HCT116 (cell line): ENCODE measurements around the gene RGL2.

Experiments
- ATF3 ChIP-seq: IDR thresholded peaks from 2 replicates; pipeline ENCODE4 v1.6.1; 2012
- CEBPB ChIP-seq: IDR thresholded peaks from 2 replicates; pipeline ENCODE4 v1.6.1; 2012; ENCODE audit warnings: low read depth
- CTCF ChIP-seq, 3 experiments: fragments of 200-600 bp in 1 of 3; sonication (generic) in 1 of 3; IDR thresholded peaks in 2 of 3; conservative IDR thresholded peaks in 1 of 3; 2 replicates each; pipeline ENCODE4 v1.5.1; 2012 to 2017; ENCODE audit warnings: low read depth in 2 of 3, low read length in 2 of 3, antibody characterized with exemption in 1 of 3, borderline replicate concordance in 1 of 3, control low read depth in 1 of 3, mild to moderate bottlenecking in 1 of 3, mixed read lengths in 1 of 3, mixed run types in 1 of 3, moderate library complexity in 1 of 3; ENCODE audit not compliant: insufficient read depth in 1 of 3
- EGR1 ChIP-seq: IDR thresholded peaks from 2 replicates; pipeline ENCODE4 v1.6.1; 2012; ENCODE audit warnings: low read depth
- EZH2 ChIP-seq: fragments of 200-600 bp; sonication (generic); IDR thresholded peaks from 2 replicates; pipeline ENCODE4 v1.6.1; 2017; ENCODE audit warnings: antibody characterized with exemption, mixed run types
- JUND ChIP-seq: IDR thresholded peaks from 2 replicates; pipeline ENCODE4 v1.6.1; 2012
- MAX ChIP-seq: IDR thresholded peaks from 2 replicates; pipeline ENCODE4 v1.6.1; 2012
- POLR2A ChIP-seq: IDR thresholded peaks from 2 replicates; pipeline ENCODE4 v1.7.0; 2011; ENCODE audit warnings: borderline replicate concordance; ENCODE audit not compliant: insufficient read depth, insufficient read length; ENCODE audit errors: extremely low read depth
- POLR2AphosphoS5 ChIP-seq: IDR thresholded peaks from 2 replicates; pipeline ENCODE4 v1.6.1; 2011; ENCODE audit warnings: mild to moderate bottlenecking, low read depth, low read length, moderate library complexity
- RAD21 ChIP-seq: IDR thresholded peaks from 2 replicates; pipeline ENCODE4 v1.6.1; 2012; ENCODE audit warnings: low read depth, mild to moderate bottlenecking
- REST ChIP-seq: IDR thresholded peaks from 2 replicates; pipeline ENCODE4 v1.6.1; 2012; ENCODE audit warnings: low read depth
- YY1 ChIP-seq: IDR thresholded peaks from 2 replicates; pipeline ENCODE4 v1.6.1; 2011; ENCODE audit warnings: low read length, low read depth, moderate library complexity, mild to moderate bottlenecking; ENCODE audit not compliant: insufficient replicate concordance; ENCODE audit errors: extremely low read depth
- ZBTB33 ChIP-seq: IDR thresholded peaks from 2 replicates; pipeline ENCODE4 v1.6.1; 2011; ENCODE audit warnings: mild to moderate bottlenecking, low read length, moderate library complexity; ENCODE audit not compliant: insufficient replicate concordance; ENCODE audit errors: extremely low read depth
- ZFX ChIP-seq: fragments of 450-650 bp; IDR thresholded peaks from 2 replicates; pipeline ENCODE4 v1.6.1; 2017

GRCh38 chr6:33248932-33249731 is 49.6 kb downstream of the RGL2 start:
- TF ChIP-seq REST (no peak), EZH2 (no peak), CTCF (IDR thresholded peaks at IDR 0.05 in 2 of 3, conservative IDR thresholded peaks at IDR 0.05 in 1 of 3; ENCODE audit: borderline replicate concordance in 1 of 3, insufficient read depth in 1 of 3, low read depth in 2 of 3, low read length in 2 of 3) (no peak), YY1 (no peak), CEBPB (no peak), RAD21 (no peak), ATF3 (no peak), ZBTB33 (no peak), ZFX (peak; percentile 66; the same call in 1 of the 2 replicates), POLR2AphosphoS5 (peak; percentile 93), JUND (no peak), POLR2A (peak; percentile 65), MAX (peak; percentile 58; the same call in 1 of the 2 replicates), EGR1 (peak; percentile 90)
